Ishikawa (cell line): ENCODE results near the gene OLFML1.

ENCODE experiments used
- CEBPB ChIP-seq: IDR thresholded peaks from 2 replicates; pipeline ENCODE4 v1.6.1; 2012
- CREB1 ChIP-seq: IDR thresholded peaks from 2 replicates; pipeline ENCODE4 v1.6.1; 2012; ENCODE audit warnings: low read depth
- EGR1 ChIP-seq: IDR thresholded peaks from 2 replicates; pipeline ENCODE4 v1.6.1; 2012
- EP300 ChIP-seq: IDR thresholded peaks from 2 replicates; pipeline ENCODE4 v1.6.1; 2012; ENCODE audit warnings: borderline replicate concordance
- FOXM1 ChIP-seq: IDR thresholded peaks from 2 replicates; pipeline ENCODE4 v1.6.1; 2012; ENCODE audit warnings: low read depth, borderline replicate concordance
- MAX ChIP-seq: IDR thresholded peaks from 2 replicates; pipeline ENCODE4 v1.6.1; 2012
- NFIC ChIP-seq: IDR thresholded peaks from 2 replicates; pipeline ENCODE4 v1.6.1; 2012
- RAD21 ChIP-seq: IDR thresholded peaks from 2 replicates; pipeline ENCODE4 v1.6.1; 2012; ENCODE audit warnings: low read depth
- REST ChIP-seq: IDR thresholded peaks from 2 replicates; pipeline ENCODE4 v1.6.1; 2012; ENCODE audit warnings: low read depth, mild to moderate bottlenecking
- TAF1 ChIP-seq: IDR thresholded peaks from 2 replicates; pipeline ENCODE4 v1.6.1; 2012; ENCODE audit warnings: low read depth, mild to moderate bottlenecking
- TCF12 ChIP-seq: IDR thresholded peaks from 2 replicates; pipeline ENCODE4 v1.6.1; 2012; ENCODE audit warnings: low read depth
- TEAD4 ChIP-seq: IDR thresholded peaks from 2 replicates; pipeline ENCODE4 v1.6.1; 2012
- USF1 ChIP-seq: IDR thresholded peaks from 2 replicates; pipeline ENCODE4 v1.6.1; 2012
- YY1 ChIP-seq: IDR thresholded peaks from 2 replicates; pipeline ENCODE4 v1.6.1; 2012; ENCODE audit warnings: low read depth
- ZBTB7A ChIP-seq: IDR thresholded peaks from 2 replicates; pipeline ENCODE4 v1.6.1; 2012; ENCODE audit warnings: low read depth

OLFML1 gene

DNA sequence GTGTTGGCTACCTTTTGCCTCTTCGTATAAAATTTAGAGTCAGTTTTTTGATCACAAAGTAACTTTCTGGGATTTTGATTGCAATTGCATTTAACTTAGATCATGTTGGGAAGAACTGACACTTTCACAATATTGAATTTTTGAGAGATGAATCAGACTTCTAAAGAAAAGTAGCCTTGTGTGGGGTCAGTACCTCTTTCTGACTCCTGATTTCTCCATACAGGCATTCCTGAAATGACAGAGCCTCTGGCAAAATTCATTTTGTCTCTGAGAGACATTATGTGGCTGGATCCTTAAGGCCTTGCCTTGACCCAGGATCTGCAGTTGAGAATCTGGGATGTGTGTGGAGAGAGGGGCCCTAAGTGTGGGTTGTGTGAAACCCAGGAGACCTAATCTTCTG lies 66.3 kb downstream of the OLFML1 start:
- no peak for TF ChIP-seq TCF12
- no peak for TF ChIP-seq TEAD4
- TF ChIP-seq CREB1 = no peak
- no peak for TF ChIP-seq YY1
- no peak for TF ChIP-seq ZBTB7A
- TF ChIP-seq MAX = no peak

DNA sequence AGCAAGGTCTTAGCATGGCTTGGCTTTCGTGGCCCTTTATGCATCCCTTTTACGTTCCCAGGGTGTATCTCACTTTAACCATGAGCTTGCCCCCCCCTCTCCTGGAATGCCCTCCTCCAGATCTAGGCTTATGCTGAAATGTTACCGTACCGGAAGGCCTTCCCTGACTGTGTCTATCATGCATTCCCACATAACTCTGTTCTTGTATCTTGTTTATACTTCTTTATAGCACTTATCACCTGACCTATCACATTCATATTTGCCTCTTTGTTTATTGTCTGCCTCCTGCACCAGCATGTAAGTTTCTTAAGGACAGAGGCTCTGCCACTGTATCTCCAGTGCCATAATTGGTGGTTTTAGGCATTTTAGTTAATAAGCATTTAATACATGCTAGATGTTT lies 67.4 kb downstream of the OLFML1 start:
- TF ChIP-seq EGR1 = no peak
- TF ChIP-seq REST = no peak
- no peak for TF ChIP-seq ZBTB7A

- TF ChIP-seq REST (no peak), TAF1 (no peak), USF1 (peak; percentile 34), ZBTB7A (no peak)
These were observed 69.9 kb downstream of the OLFML1 start for GRCh38 chr11:7555052-7555699.

GRCh38 chr11:7558046-7558445 lies 72.7 kb downstream of the OLFML1 start:
- TF ChIP-seq CEBPB (no peak), MAX (no peak), CREB1 (no peak), TEAD4 (no peak), FOXM1 (no peak), USF1 (no peak), TCF12 (no peak), NFIC (no peak), TAF1 (no peak), RAD21 (no peak), EP300 (no peak), ZBTB7A (no peak), YY1 (no peak), REST (no peak), EGR1 (no peak)

DNA sequence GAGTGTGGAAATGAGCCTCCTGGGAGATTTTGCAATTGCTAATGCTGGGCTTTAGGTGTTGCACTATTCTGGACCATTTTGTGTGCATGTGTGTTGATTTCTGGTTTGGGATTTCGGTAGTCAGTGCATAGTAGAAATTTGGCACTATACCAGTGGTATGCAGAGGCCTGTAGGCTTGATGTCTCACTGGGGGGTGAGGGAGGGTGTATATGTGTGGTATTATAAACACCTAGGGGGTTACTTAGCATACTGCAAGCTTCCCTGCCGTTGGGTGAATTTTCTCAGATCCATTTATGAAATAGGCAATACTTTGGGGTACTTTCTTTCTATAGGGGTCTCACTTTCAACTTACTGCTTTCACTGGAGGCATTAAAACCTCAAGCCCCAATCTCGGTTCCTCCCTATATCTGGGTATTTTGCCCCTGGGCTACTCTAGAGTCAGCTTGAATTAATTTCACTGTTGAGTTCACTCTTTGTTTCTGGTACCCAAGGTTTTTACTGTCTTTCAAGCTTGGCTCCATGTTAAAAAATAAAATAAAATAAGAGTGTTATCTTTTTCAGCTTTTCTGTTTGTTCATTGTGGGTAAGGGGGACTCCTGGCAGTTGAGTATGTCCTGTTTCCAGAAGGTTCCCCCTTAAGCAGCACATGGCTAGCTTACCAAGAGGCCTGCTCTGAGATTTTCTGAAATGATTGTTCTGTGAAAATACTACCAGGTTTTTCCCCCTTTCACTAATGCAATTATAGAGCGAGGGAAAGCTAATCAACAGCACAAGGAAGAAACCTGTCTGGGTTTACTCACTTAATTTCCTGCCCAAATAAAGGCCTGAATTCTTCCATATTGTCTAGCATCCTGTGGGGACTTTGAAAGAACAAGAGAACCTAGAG lies 74.3 kb downstream of the OLFML1 start:
- TF ChIP-seq EP300 = no peak
- no peak for TF ChIP-seq RAD21
- no peak for TF ChIP-seq CREB1
- no peak for TF ChIP-seq MAX
- TF ChIP-seq EGR1 = no peak
- no peak for TF ChIP-seq NFIC
- TF ChIP-seq ZBTB7A = no peak
- no peak for TF ChIP-seq TAF1
- no peak for TF ChIP-seq REST
